Measurements from ENCODE around the gene THAP7. TPM values are rescaled to one million over a fixed set of nuclear protein-coding genes. Genes with fewer than 3 reads are reported as not detected.

Gene THAP7
- polyA plus RNA-seq, 1 donor: 19.8 TPM

Other genes with a start within 250 kb of the THAP7 start
- 0.08 TPM for gene SERPIND1, start 228.0 kb downstream of the THAP7 start, polyA plus RNA-seq (ENCODE audit: insufficient read length)
- 34.2 TPM for gene PI4KA, start 143.3 kb downstream of the THAP7 start, polyA plus RNA-seq (ENCODE audit: insufficient read length)
- gene SNAP29, start 143.1 kb downstream of the THAP7 start, polyA plus RNA-seq (ENCODE audit: insufficient read length): 22.6 TPM
- 50.4 TPM for gene CRKL, start 84.7 kb downstream of the THAP7 start, polyA plus RNA-seq (ENCODE audit: insufficient read length)
- 0.45 TPM for gene AIFM3, start 34.9 kb downstream of the THAP7 start, polyA plus RNA-seq (ENCODE audit: insufficient read length)
- 42.8 TPM for gene LZTR1, start 19.8 kb downstream of the THAP7 start, polyA plus RNA-seq (ENCODE audit: insufficient read length)
- 28.1 TPM for gene P2RX6, start 13.0 kb upstream of the THAP7 start, polyA plus RNA-seq (ENCODE audit: insufficient read length)
- 1.3 TPM for gene SLC7A4, start 30.4 kb upstream of the THAP7 start, polyA plus RNA-seq (ENCODE audit: insufficient read length)
- gene LRRC74B, start 43.8 kb upstream of the THAP7 start, polyA plus RNA-seq (ENCODE audit: insufficient read length): 0.09 TPM